ENCODE data around the gene GSE1. TPM values are rescaled to one million over a fixed set of nuclear protein-coding genes. Genes with fewer than 3 reads are reported as not detected.
A peak's percentile ranks its signal among the peaks of the same experiment; 100 is the strongest.

The GSE1 gene
- total RNA-seq, 3 donors from 2014 or later: 52.3 to 105 (median 60.7) TPM

- intact Hi-C loops (cut with DNase I; ENCODE audit: low total_unique reads): no loop called here
- H3K27ac ChIP-seq: no peak overlapping the region
- no peak for DNase-seq (ENCODE audit: low spot score in 2 of 2)
- H3K27me3 ChIP-seq: no peaks in the 10 kb centered on the region
- H3K9me3 ChIP-seq: peaks cover 4 to 6% of the 10 kb centered on the region in 2 donors
- TF ChIP-seq POLR2AphosphoS5 (IDR thresholded peaks at IDR 0.05): no peak
- no peak for TF ChIP-seq CTCF (IDR thresholded peaks at IDR 0.05)
- no peak for TF ChIP-seq POLR2A (IDR thresholded peaks at IDR 0.05)
- H3K4me3 ChIP-seq: no peak overlapping the region
- H3K36me3 ChIP-seq: no peaks in the 10 kb centered on the region
- H3K4me1 ChIP-seq: no peaks in the 10 kb centered on the region
These were observed 95.2 kb downstream of the GSE1 start for GRCh38 chr16:85708338-85708737.

- H3K27me3 ChIP-seq: no peaks in the 10 kb centered on the region
- H3K4me1 ChIP-seq: no peaks in the 10 kb centered on the region
- no peak for DNase-seq (ENCODE audit: low spot score in 2 of 2)
- H3K36me3 ChIP-seq: no peaks in the 10 kb centered on the region
- no peak overlapping the region for H3K27ac ChIP-seq
- H3K9me3 ChIP-seq: peaks cover 4 to 6% of the 10 kb centered on the region in 2 donors
- H3K4me3 ChIP-seq: no peak overlapping the region
- intact Hi-C loops (cut with DNase I; ENCODE audit: low total_unique reads): no loop called here
- TF ChIP-seq POLR2A (IDR thresholded peaks at IDR 0.05): no peak
- no peak for TF ChIP-seq CTCF (IDR thresholded peaks at IDR 0.05)
- TF ChIP-seq POLR2AphosphoS5 (IDR thresholded peaks at IDR 0.05): no peak
These were observed 96.9 kb downstream of the GSE1 start for GRCh38 chr16:85709766-85710585.

- DNase-seq (ENCODE audit: low spot score in 2 of 2): no peak
- H3K27me3 ChIP-seq: no peaks in the 10 kb centered on the region
- H3K9me3 ChIP-seq: peaks cover 4 to 6% of the 10 kb centered on the region in 2 donors
- no peaks in the 10 kb centered on the region for H3K36me3 ChIP-seq
- no peaks in the 10 kb centered on the region for H3K4me1 ChIP-seq
- TF ChIP-seq POLR2A (IDR thresholded peaks at IDR 0.05) (no peak), CTCF (IDR thresholded peaks at IDR 0.05) (no peak), POLR2AphosphoS5 (IDR thresholded peaks at IDR 0.05) (no peak)
- H3K27ac ChIP-seq: no peak overlapping the region
- intact Hi-C loops (cut with DNase I; ENCODE audit: low total_unique reads): no loop called here
- H3K4me3 ChIP-seq: no peak overlapping the region
These were observed 97.6 kb downstream of the GSE1 start for GRCh38 chr16:85710732-85711131.

- Histone ChIP-seq H3K36me3 (no peaks in the 10 kb centered on the region), H3K4me3 (no peak overlapping the region), H3K27me3 (no peaks in the 10 kb centered on the region), H3K4me1 (peaks cover 4 to 7% of the 10 kb centered on the region in 2 donors), H3K27ac (no peak overlapping the region), H3K9me3 (peaks cover 4 to 6% of the 10 kb centered on the region in 2 donors)
- intact Hi-C loops (cut with DNase I; ENCODE audit: low total_unique reads): no loop called here
- no peak for DNase-seq (ENCODE audit: low spot score in 2 of 2)
- no peak for TF ChIP-seq POLR2AphosphoS5 (IDR thresholded peaks at IDR 0.05)
- TF ChIP-seq POLR2A (IDR thresholded peaks at IDR 0.05): no peak
These were observed 99.0 kb downstream of the GSE1 start for GRCh38 chr16:85711982-85712587.

- no peaks in the 10 kb centered on the region for H3K27me3 ChIP-seq
- intact Hi-C loops (cut with DNase I; ENCODE audit: low total_unique reads): no loop called here
- TF ChIP-seq POLR2A (IDR thresholded peaks at IDR 0.05): no peak
- TF ChIP-seq CTCF (IDR thresholded peaks at IDR 0.05): no peak
- TF ChIP-seq POLR2AphosphoS5 (IDR thresholded peaks at IDR 0.05): peak in 1 of 3 donors; percentile 17
- H3K9me3 ChIP-seq: peaks cover 4 to 6% of the 10 kb centered on the region in 2 donors
- peak in 1 of 2 donors; percentile 82 for DNase-seq (ENCODE audit: low spot score in 2 of 2)
- no peak overlapping the region for H3K4me3 ChIP-seq
- no peaks in the 10 kb centered on the region for H3K36me3 ChIP-seq
- peaks cover 10 to 14% of the 10 kb centered on the region in 2 donors for H3K4me1 ChIP-seq
- no peak overlapping the region for H3K27ac ChIP-seq
These were observed 99.7 kb downstream of the GSE1 start for GRCh38 chr16:85712801-85713200.

Measured in breast epithelium (tissue), 4 donors.